Occipital lobe (tissue), 2 donors: ENCODE data around the gene CNOT6L. TPM values are rescaled to one million over a fixed set of nuclear protein-coding genes. Genes with fewer than 3 reads are reported as not detected.
"Not testable (repeated sequence)": the region's sequence is repeated elsewhere in the genome, so short reads cannot be mapped to it uniquely, and the experiment has no call there.

ENCODE experiments used
- DNase-seq: peaks from one replicate; lab custom pipeline; 2025; lab: John Stamatoyannopoulos, UW
- total RNA-seq: library from RNA; depleted of rRNA; stranded (reverse); fragments of >200 nt; gene quantifications from one replicate; pipeline ENCODE4 v1.2.3, GENCODE V29; 2014

Gene CNOT6L
- total RNA-seq, 1 donor from 2014 or later = 49.4 TPM

DNA sequence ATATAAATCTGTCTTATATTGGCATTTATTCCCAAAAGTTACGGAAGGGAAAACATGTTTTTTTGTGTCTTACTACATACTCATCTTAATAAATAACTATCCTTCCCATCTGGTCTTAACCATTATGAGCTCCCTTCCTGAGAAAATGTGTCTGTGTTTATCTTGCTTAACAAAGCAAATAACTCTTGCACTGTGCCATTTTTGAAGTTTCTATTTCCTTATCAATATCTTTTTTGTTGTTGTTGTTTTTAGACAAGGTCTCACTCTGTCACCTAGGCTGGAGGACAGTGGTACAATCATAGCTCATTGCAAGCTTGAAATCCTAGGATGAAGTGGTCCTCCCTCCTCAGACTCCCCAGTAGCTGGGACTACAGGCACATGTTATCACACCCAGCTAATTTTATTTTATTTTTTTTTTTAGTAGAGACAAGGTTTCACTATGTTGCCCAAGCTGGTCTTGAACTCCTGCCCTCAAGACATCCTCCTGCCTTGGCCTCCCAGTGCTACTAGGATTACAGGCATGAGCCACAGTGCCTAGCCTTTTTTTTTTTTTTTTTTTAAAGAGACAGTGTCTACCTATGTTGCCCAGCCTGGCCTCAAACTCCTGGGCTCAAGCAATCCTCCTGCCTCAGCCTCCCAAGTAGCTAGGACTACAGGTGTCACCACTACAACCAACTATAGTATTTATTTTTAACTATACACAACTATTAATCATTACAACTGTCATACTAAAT lies 36.9 kb downstream of the CNOT6L start:
- no peak for DNase-seq

DNA sequence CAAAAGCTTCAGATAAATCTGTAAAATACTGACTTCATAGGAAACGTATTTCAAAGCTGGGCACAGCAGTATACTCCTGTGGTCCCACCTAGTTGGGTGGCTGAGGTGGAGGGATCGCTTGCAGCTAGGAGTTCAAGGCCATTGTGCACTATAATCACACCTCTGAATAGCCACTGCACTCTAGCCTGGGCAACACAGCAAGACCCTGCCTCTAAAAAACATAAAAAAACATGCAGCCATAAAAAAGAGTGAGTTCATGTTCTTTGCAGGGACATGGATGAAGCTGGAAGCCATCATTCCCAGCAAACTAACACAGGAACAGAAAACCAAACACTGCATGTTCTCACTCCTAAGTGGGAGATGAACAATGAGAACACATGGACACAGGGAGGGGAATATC lies 38.4 kb downstream of the CNOT6L start:
- DNase-seq = not testable (repeated sequence)

DNA sequence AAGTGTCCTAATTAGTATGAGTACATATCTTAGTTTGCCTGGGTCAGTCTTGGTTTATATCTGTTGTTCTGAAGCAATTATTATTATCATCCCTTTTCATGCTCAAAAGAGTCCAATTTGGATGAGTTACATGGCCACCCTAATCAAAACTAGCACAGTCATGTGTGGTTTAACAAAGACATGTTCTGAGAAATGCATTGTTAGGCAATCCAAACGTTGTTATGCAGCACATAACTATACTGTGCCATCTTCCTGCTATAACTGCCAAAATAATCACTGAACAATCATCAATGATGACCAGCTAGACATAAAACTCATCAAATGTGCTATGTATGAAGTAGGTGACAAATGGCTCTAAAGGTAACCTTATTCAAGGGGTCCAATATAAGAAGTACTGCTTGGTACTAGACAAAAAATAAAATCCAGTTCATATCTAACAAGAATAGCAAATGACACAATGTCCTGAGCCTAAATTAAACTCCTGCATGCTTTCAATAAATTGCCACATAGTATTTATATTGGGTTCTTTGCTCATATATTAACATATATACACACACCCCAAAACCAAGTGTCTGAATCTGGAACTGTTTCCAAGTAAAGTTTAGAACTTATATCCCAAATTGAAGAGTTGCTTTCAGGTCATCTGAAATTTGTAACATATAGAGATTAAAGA lies 41.9 kb downstream of the CNOT6L start:
- no peak for DNase-seq

DNA sequence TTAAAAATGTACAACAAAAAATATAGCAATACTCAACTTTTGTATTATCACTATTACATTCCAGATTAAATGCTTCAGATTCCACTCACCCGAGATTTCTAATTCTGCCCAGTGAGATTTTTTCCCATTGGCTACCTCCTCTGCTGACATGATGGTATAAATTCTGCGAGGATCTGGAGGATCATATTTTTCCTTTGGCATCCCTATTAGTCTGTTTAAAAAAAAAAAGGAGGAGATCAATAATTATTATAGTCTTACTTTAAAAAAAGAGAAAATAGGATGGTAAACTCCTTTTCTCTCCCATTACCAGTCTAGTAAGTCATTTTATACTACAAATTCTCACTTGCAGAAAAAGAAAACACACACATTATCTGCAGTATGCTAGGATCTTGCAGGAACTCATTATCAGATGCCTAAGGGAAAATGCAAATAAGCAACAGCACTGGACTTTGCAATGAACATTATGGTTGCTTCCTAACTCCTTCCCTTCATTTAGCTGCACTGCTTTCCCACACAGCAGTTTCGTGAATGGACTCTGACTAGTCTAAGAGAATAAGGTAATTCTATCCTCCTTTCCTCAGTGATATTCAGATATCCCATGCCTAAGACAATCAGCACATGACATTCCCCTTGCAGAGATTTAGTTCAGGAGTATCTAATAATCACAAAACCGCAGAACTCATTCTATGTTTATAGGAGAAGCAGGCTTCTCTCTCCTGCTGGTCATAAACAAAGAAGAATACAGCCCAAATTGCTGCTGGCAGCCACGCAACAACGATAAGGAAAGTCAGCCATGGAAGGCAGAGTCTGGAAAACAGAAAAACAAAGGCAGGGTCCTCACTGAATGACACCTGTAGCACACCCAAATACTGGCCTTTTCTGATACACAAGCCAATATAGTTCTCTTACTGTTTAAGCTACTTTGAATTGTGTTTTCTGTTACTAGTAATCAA lies 42.7 kb downstream of the CNOT6L start:
- DNase-seq = no peak

DNA sequence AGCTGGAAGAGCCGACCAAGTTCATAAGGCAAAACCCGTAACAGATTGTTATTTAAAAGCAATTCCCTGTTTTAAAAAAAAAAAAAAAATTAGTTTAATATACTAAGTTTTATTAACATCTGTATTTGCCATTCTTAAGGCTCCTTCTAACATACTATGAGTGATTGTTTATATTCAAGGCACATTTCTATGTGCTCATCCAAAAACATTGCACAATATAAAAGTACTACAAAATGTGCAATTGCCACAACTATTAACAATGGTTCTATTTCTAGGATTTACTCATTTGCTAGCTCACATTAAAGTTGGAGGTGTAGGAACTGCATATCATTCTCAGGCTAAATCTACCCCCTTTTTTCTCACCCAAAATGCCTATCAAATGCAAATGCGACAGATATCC lies 46.1 kb downstream of the CNOT6L start:
- no peak for DNase-seq

DNA sequence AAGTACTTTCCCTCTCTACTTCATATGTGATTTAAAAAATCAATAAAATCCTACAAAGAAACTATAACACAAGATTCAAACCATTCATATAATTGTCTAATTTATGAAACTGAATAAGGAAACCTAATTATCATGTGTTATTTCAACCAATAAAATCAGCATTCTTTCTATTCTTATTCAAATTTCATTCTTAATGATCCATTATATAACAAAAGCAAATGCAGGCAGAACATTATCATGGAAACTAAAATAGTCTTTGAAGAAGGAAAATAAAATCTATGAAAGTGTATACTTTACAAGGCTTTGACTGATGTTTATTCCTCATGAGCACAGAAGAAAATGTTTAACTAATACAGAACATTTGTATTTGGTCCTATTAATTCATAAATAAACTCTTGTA lies 47.6 kb downstream of the CNOT6L start:
- no peak for DNase-seq

DNA sequence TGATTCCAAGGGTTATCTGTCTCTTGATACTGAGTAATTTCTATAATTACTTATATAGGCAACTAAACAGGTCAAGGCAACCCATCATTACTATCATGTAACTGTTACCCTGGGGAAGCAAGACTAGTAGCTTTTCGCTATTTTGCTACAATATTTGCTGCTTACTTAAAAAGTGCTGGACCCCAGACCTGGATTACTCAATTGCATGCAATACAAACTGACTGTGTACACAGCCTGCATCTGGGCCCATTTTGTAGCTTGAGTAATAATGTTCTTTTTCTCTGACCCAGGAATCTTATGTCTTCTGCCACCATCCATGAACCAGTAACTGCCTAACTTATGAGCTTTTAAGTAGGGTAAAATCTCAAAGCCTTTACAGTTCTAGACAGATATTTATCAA lies 53.4 kb downstream of the CNOT6L start:
- no peak for DNase-seq

DNA sequence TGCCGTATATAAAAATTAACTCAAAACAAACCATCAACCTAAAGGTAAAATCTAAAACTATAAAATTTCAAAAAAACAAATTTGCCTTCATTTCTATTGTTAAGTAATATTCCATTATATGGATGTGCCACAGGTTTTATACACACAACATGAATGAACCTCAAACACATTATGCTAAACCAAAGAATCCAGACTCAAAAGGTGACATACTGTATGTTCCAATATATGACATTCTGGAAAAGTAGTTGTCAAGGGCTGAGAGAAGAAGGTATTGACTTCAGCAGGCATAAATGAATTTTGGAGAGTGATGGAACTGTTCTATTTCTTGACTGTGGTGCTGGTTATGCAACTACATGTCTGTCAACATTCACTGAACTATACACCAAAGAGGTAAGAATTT lies 56.6 kb downstream of the CNOT6L start:
- DNase-seq = no peak

DNA sequence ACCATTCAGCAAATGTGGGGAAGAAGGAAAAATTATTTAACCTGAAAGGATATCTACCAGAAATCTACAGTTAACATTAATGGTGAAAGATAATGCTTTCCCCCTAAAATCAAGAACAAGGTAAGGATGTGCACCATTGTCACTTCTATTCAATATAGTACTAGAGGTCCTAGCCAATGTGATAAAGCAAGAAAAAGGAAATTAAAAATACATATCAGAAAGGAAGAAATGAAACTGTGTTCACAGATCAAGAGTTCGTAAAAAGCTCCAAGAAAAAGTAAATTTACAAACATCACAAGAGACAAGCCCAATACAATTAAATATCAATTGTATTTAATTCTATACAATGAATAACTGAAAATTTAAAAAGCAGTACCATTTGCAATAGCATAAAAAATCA lies 57.6 kb downstream of the CNOT6L start:
- DNase-seq = no peak

DNA sequence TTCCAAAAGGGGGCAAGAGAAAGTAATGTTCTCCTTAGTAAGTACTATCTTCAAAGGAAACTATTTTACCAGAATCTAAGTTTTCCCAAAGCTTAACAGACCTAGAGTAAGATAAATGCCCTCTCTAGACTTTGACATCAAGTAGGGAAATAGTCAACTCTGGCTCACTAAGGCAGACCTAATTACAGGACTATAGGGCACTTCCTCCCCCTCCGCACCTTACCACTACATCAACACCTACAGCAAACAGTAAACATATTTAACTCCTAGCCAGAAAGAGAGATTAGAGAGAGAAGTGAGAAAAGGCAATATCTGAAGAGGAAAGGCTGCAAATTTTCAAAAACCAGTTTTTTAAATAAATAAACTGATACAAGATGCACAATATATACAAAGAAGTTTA lies 60.4 kb downstream of the CNOT6L start:
- DNase-seq = no peak

DNA sequence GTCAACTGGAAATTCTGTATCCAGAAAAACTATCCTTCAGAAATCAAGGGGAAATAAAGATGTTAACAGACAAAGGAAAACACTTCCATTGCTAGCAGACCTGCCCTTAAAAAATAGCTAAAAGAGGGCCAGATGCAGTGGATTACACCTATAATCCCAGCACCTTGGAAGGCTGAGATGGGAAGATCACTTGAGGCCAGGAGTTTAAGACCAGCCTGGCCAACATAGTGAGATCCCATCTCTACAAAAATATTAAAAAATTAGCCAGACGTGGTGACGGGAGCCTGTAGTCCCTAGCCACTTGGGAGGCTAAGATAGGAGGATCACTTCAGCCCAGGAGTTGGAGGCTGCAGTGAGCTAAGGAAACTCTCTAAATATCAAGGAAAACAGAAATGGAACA lies 67.4 kb downstream of the CNOT6L start:
- DNase-seq = no peak

DNA sequence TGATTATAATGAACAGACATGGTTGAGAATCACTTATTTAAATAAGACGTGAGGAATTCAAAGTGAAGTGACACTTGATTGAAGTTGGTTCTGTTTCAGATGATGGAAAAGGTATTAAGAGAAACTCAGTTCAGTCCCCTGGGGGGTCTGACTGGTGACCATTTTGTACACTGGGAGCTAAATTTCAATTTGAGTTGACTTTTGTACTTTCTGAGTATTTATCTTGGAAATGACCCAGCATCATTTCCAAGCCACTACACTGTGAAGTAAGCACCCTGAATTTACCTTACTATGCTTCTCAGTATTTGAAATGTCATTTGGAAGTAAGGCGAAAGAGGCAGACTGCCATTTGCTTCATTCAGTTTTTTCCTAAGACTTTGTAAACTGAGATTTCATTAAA lies 73.4 kb downstream of the CNOT6L start:
- no peak for DNase-seq

DNA sequence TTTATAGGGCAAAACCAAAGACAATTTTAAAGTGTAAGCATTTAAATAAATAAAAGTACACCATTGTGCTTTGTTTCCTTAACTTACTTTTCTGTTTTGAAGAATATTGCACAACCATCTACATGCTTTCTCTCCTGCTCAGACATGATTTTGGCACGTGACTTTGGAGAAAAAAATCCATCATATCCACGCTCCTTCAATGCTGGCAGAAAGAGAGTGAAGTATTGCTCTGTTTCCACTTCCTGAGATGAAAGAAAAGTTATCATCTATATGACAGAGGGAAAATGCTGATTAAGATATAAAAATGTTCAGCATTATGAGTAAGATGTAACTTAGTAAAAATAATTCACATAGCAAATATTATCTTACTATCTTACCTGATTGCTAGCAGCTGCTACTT lies 77.1 kb downstream of the CNOT6L start:
- no peak for DNase-seq

DNA sequence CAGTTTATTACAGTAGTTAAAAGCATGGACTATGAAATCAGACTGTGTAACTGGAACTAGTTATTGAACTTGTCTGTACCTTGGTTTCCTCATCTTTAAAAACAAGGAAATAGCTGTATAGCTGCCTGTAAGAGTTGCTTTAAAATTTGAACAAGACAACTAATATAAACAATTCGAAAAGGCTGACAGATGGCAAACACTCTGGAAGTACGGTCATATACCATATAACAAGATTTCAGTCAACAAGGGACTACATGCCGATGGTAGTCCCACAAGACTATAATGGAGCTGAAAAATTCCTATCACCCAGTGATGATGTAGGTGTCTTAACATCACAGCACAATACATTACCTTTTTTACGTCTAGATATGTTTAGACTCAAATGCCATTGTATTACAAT lies 78.7 kb downstream of the CNOT6L start:
- no peak for DNase-seq

DNA sequence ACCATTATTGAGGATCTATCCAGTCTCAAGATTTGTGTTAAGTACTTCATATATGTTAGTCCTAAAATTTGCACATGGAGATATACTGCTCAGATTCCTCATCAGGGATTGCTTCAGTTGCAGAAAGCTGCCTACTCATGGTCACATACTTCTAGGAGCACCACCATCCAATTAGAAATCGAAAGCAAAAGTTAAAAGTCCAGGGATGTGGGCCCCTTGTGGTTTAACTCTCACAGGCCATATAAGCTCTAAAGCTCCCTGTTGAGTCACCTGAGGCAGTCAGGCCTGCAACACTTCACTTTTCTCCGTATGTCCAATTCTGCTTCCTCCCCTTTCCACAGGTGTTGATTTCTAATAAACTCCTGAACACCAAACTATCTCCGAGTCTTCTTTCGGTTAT lies 84.2 kb downstream of the CNOT6L start:
- no peak for DNase-seq

DNA sequence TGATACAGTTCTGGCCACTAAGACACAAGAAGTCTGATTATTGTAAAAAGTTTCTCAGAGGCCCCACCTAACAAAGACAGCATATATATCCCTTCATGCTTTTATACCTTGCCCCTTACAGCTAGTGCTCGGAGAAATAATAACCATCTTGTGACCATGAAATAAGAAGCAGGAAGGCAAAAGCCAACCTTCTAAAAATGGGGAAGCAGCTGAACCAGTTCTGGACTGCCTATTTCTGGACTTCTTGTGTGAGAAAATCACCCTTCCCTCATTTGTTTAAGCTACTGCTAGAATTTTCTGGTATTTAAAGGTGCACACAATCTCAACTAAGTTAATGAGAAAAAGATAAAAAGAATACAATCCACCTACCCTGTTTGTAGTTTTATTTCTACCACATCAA lies 87.5 kb downstream of the CNOT6L start:
- no peak for DNase-seq

DNA sequence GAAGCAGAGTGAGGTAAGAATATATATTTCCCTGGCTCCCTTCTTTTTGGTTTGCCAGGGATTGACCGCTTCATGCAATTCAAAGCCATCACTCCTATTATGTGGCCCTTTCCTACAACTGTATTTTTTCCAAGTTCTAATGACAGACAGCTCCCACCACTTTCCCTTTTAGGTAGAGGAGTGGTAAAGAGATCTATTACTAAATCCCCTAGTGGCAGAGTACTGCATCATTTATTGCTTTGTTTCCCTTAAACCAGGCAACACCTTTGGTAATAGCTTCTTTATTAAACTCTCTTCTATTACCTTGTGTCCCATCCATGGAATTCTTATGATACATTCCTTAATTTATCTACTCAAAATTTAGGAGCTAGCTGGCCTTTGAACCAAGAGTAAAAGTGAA lies 90.7 kb downstream of the CNOT6L start:
- no peak for DNase-seq

DNA sequence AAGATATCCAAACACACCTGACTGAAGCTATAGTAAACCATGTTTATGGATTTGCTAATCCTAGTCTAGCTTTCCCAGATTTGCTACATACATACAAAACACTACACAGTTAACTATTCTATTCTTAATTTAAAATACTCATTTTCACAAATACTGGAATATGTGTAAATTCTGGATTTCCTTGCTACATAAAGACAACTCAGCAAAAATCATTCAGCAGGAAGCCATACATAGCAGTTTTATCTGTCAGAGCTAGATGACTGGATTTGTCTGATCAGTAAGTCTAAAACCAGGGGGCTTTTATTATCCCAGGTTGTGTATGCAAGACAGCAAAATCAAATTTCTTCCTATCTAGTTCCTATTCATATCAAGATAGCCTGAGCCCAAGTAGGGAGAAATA lies 98.1 kb downstream of the CNOT6L start:
- DNase-seq = no peak

DNA sequence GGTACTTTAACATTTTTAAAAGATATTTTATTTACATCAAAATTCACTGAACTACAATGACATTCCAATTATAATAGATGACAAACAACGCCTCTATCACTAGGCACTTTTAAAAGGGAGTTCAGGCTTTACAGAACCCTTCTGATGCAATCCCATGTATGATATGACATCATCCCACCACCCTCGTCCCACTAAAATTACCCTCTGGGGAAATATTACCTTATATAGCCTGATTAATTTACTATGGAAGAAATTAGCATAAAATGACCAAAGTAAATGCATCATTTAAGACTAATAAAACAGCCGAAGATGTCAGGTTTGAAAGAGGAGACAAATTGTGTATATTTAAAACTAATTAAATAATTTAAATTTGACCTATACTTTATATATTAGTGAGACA lies 100.7 kb downstream of the CNOT6L start:
- not testable (repeated sequence) for DNase-seq

DNA sequence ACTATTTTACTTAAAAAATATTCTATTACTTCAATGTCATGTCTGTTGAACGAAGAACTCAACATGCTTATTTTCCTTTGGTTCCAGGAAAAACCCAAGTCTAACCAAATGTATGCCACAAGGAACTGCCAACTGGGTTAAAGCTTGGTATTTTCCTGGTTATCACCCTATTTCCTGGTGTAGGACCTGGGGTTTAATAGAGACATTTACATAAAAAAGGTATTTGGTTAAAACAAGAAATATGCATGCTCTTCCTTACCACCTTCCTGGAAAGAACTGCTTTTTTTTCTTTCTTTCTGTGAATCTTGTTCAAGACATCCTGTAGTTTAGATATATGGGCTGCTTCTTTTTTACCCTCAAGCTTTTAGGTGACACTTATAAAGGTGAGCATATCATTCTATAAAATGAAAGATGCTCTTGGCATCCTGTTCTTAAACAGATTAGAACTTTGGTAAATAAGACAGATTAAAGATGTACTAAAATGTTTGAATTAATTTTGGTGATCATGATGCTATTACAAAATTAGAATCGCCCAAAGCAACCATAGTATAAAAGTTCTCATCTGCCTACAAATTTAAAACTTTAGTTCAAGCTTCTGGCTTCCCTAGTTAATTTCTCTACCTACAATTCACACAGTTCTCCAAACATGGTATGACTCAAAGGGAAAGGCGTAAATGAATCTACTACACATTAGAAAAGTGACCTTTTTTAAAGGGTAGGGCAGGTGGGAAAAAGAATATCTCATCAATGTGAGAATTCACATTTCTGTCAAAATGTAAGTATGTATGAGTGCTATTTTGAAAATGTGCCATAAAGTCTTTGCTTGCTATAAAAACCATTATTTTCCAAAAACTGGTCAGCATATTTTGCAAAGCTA lies 103.5 kb downstream of the CNOT6L start:
- DNase-seq = no peak

DNA sequence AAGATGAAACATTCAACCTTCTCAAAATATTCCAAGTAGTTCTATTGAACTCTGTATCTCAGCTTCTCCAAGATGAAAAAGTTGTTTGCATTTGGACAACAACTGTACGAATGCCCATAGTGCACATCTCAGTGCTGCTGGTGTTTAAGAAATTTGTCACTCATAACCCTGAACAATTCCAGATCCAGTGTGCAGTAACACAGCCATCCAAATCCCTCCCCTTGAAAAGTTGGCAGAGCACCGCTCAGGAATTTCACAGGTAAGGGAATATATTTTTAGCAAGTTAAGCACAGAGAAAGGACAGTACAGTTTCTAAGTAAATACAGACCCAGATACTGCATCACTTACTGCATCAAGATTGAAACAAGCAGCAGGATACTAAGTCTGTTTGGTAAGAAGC lies 104.7 kb downstream of the CNOT6L start:
- DNase-seq = no peak
